ENCODE data around the gene INSRR.

GRCh38 chr1:156858555-156858956 is 361 bp downstream of the INSRR start:
- TF ChIP-seq CTCF (IDR thresholded peaks at IDR 0.05; ENCODE audit: borderline replicate concordance, extremely low read depth, low read length, poor library complexity, severe bottlenecking) (no peak), EZH2 (IDR thresholded peaks at IDR 0.05; ENCODE audit: borderline replicate concordance, low read depth, low read length, severe bottlenecking) (no peak)

Data from DND-41 (cell line).